ENCODE results near the gene SEMA3E. TPM values are rescaled to one million over a fixed set of nuclear protein-coding genes. Genes with fewer than 3 reads are reported as not detected.

Gene SEMA3E
- total RNA-seq, 2 donors from 2014 or later = 0.21 to 1.1 TPM

DNA sequence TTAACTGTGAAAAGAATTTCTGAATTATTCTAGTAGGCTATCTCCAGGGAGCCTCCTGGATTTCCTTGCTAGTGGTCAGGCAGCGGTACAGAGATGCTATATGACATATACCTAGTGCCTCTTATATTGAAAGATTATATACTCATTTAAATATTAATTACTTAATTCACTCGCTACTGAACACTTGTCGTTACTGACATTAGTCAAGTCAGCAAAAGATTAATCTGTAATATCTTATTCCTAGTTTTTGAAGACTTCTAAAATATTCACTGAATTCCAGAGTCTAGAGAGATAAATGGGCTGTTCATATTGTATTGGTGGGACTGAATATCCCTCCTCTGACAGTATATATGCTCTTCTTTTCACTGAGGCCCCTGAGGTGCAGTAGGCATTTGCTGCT is 2.9 kb downstream of the SEMA3E start:
- ATAC-seq = no peak
- intact Hi-C loops (cut with DNase I) = no loop called here
- no peak for DNase-seq

DNA sequence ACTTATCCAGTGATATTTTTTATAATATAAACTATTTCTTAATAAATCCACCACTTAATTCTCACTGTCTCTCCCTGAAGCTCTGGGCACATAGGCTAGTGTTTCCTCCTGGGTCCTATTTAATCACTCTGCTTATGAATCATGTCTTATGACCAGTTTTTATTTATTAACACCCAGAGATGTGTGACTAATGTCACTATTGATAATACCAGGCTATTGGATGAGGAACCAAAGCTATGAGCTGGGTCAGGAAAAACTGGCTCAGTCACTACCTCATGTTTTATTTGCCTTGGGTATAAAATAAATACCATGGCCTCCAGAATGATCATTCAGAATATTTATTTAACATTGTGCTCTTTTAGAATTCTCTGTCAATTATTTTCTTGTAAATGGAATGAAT is 5.2 kb downstream of the SEMA3E start:
- no peak for DNase-seq
- no peak for ATAC-seq
- intact Hi-C loops (cut with DNase I) = no loop called here

DNA sequence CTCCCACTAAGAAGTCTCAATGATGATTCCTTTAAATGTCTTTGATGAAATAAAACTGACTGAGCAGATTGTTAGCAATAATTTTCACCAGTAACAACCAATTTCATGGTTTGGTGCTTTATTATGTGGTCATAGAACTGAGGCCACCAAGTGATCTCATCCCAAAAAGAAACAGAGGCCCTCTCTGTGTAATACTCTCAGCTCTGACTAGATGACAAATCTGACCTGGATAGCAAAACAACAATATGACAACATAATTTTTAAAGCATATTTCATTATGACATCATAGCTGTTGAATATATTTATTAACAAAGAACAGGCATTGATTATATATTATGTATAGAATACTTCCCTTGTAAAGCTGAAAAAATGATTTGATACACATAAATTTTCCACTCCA is 5.9 kb downstream of the SEMA3E start:
- no peak for ATAC-seq
- intact Hi-C loops (cut with DNase I) = no loop called here

DNA sequence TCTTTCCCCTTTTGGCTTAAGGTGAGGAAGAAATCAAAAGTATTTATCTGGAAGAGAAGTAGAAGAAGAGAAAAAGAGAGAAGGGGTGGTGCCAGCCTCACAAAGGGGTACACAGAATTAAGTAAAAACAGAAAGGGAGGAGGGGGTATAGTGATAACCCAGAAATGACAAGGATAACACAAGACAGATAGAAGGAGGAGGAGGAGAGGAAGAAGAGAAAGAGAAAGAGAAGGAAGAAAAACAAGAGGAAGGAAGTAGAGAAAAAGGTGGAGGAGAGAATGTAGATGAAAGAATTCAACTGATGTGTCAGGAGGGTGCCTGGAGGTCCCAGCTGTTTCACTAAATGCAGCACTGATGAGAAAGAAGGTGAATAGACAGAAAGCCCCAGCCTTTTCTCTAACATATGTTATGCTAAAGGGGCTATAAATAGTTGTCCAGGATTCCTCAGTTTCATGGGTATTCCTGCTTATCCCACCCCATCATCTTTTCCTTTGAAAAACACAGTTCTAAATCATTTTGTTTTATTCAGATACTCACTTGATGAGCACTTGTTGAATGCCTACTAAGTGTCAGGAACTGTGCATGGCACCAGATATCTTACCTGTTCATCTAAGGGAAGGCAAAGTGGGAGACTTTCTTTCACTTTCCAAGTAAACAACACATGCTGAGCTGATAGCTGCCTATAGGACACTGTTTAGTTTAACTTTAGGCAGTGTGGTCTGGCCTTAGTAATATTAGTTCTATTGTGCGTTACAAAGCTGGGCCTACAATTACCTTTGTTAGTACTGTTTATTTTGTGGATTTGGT is 8.0 kb downstream of the SEMA3E start:
- ATAC-seq = no peak
- intact Hi-C loops (cut with DNase I) = no loop called here

More for the DNA sequence above, 5.9 kb downstream of the SEMA3E start:
- DNase-seq = no peak

DNA sequence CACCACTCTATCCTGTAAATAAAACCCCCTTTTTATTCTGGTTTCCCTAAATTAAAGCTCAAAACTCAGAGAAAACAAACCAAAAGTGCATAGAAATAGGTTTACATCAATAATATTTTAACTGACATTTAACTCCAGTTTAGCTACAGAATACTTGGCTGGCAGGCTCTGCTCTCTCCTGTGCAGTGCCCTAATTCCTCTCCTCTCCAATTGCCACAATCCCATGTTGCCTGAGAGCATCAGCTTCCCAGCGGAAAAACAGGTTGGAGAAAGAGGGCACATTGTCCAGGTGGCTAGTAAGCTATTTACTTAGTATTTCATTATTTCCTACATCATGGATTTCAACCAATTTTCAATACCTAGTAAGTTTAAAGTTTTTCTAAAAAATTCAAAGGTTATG is 8.7 kb downstream of the SEMA3E start:
- intact Hi-C loops (cut with DNase I) = no loop called here
- ATAC-seq (no peak), DNase-seq (no peak)

More for the DNA sequence above, 8.0 kb downstream of the SEMA3E start:
- DNase-seq = no peak

DNA sequence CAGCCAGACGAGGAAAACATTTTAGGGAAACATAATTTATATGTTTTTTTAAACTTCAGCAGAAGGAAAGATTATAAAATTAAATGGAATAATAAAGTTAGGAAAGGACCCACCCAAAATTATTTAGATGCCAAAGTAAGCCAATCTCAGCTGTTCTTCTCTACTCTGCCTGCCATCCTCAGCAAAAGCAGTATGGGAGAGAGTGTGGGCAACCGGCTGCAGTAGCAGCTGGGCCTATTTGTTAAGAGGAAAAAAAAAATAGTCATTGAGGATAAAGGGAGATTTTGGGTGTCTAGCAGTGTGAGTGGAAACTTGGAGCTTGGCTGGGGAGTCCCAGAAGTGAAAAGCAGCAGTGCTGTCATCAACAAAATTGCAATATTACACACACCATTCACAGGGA is 15.4 kb downstream of the SEMA3E start:
- intact Hi-C loops (cut with DNase I) = no loop called here
- no peak for DNase-seq
- no peak for ATAC-seq

DNA sequence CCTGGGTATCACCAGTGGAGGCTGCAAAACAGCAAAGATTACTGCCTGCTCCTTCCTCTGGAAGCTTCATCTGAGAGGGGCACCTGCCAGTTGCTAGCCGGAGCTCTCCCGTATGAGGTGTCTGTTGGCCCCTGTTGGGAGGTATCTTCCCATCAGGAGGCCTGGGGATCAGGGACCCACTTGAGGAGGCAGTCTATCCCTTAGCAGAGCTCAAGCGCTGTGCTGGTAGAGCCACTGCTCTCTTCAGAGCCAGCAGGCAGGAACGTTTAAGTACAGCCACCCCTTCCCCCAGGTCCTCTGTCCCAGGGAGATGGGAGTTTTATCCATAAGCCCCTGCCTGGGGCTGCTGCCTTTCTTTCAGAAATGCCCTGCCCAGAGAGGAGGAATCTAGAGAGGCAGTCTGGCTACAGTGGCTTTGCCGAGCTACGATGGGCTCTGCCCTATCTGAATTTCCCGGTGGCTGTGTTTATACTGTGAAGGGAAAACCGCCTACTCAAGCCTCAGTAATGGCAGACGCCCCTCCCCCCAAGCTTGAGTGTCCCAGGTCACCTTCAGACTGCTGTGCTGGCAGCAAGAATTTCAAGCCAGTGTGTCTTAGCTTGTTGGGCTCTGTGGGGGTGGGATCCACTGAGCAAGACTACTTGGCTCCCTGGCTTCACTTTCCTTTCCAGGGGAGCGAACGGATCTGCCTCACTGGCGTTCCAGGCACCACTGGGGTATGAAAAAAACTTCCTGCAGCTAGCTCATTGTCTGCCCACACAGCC is 19.6 kb downstream of the SEMA3E start:
- DNase-seq = no peak
- intact Hi-C loops (cut with DNase I) = no loop called here
- no peak for ATAC-seq

DNA sequence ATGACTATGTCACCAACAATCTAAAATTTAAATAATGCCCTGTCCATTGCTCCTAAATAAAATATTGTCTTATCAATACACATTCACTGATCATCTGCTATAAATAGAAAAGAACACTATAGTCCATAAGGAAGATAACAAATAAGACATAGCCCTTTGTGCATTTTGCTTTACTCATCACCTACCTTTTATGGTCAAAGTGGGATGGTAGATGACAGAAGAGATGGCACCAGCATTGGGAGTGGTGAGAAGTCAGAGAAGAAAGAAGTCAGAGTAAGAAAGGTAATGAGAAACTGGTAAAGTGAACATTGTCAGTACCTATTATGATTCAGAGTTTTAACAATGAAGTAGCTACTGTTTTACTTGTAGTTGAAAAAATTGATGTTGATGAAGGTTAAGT is 31.1 kb downstream of the SEMA3E start:
- intact Hi-C loops (cut with DNase I) = no loop called here
- ATAC-seq (no peak), DNase-seq (no peak)

DNA sequence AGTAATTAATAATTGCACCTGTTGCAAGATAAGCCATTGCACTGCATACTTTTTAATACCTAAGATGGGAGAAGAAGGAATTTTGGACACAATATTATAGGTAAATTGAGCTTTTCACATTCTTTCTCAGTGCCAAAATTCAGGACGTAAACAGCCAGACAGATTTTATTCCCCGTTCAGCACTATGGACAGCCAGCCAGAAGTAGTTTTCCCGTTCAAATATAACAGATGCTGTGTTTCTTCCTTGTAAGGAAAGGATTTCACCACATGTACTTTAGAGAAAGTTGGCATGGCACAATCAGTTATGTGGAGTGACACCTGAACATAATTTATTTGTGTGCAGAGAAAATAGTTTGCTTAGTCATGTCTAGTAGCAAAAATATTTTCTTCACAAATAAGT is 34.8 kb downstream of the SEMA3E start:
- ATAC-seq (no peak), DNase-seq (no peak)
- intact Hi-C loops (cut with DNase I) = no loop called here

DNA sequence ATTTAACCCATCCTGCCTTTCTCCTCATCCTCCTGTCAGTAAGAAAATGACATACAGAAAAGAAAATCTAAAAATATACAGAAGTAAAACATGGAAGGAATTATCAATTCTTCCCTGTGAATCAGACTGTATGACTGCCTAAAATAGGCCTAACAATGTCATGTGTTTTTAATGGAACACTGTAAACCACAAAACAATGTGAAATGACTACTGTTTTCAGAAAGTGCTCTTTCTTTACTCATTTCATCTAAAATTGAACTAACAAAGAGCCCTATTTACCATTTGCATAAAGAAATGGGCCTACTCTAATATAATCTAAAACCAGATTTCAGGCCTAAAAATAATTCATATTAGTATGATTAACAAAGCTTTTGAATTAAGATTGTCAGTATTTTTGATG is 35.7 kb downstream of the SEMA3E start:
- ATAC-seq = no peak
- intact Hi-C loops (cut with DNase I) = no loop called here
- no peak for DNase-seq

DNA sequence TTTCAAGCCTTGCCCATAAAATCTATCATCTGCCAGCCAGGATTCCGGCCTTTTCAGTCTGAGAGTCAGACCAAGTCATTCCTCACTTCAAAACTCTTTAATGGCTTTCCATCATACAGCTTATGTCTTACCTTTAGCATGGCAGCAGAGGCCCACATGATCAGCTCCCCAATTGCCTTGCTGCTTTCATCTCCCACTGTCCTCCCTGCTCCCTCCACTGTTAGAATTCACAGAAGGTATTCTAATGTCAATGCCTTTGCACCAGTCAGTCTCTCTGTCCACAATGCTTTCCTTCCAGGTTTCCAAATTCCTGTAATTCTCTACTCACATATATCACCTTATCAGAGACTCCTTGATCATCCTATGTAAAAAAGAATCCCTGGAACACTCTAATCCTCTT is 37.2 kb downstream of the SEMA3E start:
- DNase-seq (no peak), ATAC-seq (no peak)
- intact Hi-C loops (cut with DNase I) = no loop called here

DNA sequence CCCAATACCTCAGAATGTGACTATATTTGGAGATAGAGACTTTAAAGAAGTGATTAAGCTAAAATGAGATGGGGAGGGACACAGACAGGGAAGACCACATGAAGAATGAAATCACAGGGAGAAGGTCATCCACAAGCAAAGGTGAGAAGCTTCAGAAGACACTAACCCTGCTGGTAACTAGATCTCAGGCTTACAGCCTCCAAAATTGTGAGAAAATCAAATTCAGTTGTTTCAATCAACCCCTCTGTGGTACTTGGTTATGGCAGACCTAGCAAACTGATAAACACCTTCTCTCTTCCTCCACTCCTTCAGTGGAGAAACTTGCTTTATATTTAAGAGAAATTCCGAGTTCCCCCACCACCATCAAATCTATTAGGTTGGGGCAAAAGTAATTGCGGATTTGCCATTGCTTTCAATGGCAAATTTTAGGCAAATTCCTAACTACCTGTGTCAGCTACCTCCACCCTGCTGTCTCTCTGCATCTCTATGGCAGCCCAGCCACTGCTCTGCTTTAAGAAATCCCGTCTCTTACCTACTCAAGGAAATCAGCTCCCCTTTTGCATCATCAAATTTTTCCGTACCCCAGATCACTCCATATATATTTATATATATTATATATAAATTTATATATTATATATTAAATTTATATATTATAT is 38.2 kb downstream of the SEMA3E start:
- DNase-seq (no peak), ATAC-seq (no peak)
- intact Hi-C loops (cut with DNase I) = no loop called here

DNA sequence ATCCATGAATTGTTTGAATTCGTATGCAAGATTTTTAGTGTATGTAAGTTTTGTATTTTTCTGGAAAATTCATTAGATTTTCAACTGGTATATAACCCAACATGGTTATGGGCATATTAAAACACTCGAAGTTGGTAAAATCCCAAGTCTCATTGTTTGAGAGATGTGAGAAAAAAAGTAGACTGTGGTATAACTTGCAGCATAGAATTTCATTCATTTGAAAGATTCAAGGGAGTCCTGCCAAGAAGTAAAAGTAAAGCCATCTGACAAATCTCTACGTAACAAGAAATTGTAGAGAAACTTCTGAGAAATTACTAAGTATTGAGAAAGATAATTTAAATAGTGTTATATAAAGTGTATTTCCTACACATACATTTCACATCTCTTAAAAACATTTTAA is 40.2 kb downstream of the SEMA3E start:
- no peak for ATAC-seq
- no peak for DNase-seq
- intact Hi-C loops (cut with DNase I) = no loop called here

DNA sequence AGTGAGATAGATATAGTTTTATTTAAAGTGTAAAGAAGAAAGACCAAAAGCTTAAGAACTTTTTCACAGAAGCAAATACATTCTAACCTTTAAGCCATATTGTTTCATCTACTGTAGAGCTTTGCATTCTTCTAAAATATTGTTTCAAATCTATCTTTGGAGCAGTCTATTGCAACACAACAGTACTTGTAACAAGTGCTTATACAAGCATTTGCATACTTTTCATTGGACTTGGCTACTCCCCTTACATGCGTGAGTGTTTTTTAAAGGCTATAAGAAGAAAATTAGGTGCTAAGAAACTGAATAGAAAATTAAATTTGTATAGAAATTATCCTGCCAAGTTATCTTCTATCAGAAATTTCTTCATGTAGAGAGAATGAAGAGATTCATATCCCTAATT is 45.3 kb downstream of the SEMA3E start:
- DNase-seq = no peak
- intact Hi-C loops (cut with DNase I) = no loop called here
- ATAC-seq = no peak

DNA sequence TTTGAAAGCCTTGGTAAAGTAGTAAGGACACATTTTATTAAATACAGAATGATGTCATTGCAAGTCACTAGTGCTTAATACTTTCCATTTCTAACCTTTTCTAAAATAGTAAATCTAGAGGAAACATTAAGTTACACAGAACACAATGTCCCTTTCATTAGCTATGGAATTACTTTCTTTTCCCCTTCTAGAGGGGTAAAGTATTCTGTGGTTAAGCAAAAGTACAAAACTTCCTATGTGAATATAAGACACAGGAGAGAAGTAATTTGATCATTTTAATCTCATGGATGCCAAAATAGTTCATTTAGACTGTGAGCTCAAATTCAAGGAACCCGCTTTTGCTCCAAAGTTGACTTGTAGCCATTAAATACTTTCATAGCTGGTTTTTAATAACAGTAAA is 49.8 kb downstream of the SEMA3E start:
- no peak for ATAC-seq
- intact Hi-C loops (cut with DNase I) = no loop called here
- DNase-seq = no peak

DNA sequence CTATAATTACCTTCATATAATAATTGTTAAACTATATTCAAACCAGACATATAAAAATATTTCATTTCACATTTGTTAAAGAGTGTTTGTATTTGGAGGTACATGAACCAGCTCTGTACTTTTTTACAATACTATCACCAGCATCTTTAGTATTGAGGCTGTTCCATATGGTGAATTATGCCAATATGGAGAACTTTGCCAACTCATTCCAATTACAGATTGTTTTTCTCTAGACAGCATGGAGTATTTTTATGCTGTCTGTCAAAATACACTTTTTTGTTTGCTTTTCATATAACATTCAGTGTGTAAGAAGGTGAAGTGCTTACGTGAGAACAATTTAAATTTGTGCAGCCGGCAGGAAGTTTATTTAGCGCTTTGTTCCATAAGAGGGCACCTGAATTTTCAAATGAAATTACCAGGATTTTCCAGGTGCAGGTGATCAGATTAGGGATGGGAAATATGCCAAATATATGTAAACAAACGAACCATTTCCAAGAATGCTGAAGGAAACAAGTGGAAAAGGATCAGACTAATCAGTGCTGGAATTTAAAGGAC is 54.9 kb downstream of the SEMA3E start:
- intact Hi-C loops (cut with DNase I) = no loop called here
- DNase-seq = no peak
- ATAC-seq = no peak

DNA sequence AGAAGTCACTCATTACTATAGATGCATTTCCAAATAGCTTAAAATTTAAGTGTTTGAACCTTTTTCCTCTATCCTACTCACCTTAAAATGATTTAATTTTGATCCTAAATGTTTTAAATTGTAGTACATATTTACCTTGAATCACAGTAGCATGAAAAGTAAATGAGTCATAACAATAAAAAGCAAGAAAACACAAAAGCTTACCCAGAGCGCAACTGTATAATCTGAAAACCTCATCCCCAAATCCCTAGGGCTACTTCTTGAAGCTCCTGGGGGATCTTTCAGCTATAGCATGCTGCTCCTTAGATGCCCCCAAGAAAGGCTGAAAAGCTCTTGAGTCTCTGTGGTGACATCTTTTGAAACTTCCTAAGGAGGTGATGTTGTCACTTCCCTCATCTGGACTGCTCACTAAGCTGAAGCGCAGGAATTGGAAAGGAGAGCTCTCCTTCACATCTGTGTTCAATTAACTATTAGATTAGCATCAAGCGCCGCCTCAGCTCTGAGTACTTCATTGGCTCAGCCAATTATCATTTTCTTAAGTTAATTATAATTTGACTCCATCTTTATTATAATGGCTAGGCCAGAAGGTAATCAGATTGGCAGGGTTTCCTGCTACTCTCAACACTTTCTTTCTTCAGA is 60.2 kb downstream of the SEMA3E start:
- DNase-seq (no peak), ATAC-seq (no peak)
- intact Hi-C loops (cut with DNase I) = no loop called here

DNA sequence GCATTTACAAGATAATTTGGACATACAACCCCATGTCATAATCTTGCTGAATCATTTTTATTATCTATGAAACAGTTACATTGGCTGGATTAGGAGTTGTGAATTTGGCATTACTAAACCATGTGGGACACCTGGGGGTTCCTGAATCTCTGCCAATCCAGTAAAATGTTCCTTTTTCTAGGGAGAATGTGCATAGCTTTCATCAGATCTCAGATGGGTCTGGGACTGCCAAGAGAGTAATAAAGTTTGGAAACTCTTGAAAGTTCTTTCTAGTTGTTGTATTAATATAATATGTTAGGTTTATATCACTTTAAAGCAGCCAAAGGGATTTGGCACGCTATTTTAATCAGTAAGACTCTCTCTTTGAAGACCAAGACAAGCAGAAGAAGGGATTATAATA is 62.7 kb downstream of the SEMA3E start:
- intact Hi-C loops (cut with DNase I) = no loop called here
- ATAC-seq = no peak

DNA sequence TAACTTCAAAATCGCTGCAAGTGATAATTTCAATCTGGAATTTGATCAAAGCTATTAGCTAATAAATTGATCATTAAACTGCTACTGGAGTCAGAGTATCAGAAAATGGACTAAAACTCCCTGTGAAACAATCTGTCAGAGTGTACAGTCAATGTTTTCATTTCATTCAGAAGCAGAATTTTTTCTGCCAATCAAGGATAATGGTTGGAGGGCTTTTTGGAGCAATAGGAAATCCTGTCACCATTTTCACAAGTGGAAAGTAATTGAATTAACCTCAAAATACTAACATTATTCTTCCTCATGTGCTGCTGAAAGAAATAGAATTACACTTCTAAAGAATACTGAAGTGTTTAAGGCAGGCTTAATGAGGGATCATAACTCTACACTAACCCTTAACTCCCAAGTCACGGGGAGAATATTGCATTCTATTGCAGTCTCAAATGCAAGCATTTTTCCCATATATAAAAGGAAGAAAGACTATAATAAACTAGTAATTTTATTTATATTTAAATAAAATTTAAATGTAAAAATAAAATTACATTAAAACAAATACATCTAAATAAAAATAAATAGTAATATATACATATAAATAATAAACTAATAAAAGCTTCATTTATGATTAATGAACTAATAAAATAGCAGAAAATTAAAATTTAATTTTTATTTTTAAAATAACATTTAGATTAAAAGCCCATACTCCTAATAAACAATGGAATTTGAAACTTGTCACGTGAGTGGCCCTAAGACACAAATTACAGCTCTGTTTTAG is 67.1 kb downstream of the SEMA3E start:
- intact Hi-C loops (cut with DNase I) = no loop called here
- ATAC-seq = no peak
- no peak for DNase-seq

More for the DNA sequence above, 62.7 kb downstream of the SEMA3E start:
- DNase-seq = no peak
